HG03175 (cell line): Measurements from ENCODE around the gene TENM3.

Source experiments
- ATAC-seq: cut with Tn5 transposase; IDR thresholded peaks from one replicate; pipeline ENCODE4 v1.9.1; 2021; ENCODE audit warnings: mild to moderate bottlenecking, moderate library complexity; ENCODE audit not compliant: unreplicated experiment

Gene TENM3

GRCh38 chr4:182447767-182448280, 204.6 kb downstream of the TENM3 start:
- ATAC-seq, result no peak

- ATAC-seq, result peak; percentile 87
Measured at GRCh38 chr4:182448281-182449151, 205.3 kb downstream of the TENM3 start.

DNA sequence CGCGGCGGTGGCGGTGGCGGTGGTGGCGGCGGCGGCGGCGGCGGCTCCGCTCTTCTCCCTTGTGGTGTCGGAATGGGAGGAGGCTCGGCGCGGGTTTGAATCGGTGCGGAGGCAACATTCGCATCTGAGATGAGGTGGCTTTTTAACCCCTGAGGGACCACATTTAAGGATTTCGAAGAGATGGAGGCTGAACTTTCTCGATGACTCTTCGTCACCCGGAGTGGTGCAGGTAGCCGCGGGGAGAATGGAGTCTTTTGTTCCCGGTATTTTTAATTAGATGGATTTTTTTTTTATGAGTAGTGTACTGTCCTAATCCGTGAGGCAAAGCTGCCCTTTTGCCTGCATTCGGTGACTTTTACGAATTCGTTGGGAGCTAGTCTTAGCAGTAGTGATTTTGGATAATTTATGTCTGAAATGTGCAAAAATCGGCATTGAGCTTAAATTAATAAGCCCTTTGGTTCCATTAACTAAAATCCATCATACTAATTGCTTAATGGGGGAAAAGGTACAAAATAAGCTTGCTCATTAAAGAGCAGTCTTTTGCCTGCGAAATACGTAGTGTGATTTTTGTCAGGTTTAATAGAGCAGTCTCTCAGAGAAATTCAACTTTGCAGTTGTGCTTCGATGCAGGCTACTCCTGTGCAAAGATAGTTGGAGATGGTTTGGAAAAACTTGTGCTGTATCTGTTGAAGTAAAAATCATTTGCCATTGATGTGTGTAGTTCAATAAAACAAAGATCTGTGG, 206.2 kb downstream of the TENM3 start:
- no peak for ATAC-seq

- ATAC-seq, result no peak
Measured at GRCh38 chr4:182449930-182450439, 206.8 kb downstream of the TENM3 start.

GRCh38 chr4:182451441-182451840, 208.2 kb downstream of the TENM3 start:
- ATAC-seq, result no peak

GRCh38 chr4:182453830-182454229, 210.6 kb downstream of the TENM3 start:
- no peak for ATAC-seq

DNA sequence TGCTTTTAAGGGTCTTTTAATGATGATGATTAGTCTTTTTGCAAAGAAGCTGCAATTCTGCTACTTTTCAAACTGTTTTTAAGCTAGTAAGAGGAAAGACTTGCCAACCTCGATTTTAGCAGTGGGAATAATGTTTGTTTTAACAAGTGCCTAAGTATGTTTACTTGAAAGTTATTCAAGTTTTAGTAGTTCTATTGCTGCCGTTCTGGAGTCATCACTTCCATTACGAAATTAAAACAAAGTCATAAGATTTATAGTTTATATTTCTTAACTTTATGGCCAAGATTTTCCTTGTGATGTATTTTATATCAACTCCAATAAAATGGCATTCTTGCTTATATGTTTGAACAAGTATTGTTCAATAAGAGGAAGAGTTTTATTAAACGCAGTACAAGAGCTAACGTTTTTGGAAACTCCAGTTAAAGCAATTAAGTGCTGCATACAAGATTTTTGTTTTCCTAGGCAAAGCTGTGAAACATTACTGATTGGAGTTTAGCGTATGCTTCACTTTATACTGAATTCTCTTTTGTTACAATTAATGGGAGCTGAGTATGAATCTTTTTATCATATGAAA, 211.3 kb downstream of the TENM3 start:
- ATAC-seq, result no peak

- no peak for ATAC-seq
Measured at GRCh38 chr4:182465114-182465513, 221.9 kb downstream of the TENM3 start.

DNA sequence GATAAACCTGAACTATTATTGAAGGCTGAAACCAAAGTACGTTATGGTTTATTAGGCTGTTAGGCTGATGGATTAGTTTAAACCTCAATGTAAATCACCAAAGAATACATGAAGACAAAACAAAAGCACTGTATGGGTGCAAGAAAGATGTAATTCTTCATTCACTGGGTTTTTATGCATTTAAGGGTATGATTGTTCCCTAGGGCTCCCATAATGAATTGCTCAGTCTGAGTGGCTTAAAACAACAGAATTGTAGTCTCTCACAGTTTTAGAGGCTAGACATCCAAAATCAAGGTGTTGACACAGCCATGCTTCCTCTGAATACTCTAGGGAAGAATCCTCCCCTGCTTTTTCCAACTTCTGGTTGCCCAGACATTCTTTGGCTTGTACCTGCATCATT, 222.8 kb downstream of the TENM3 start:
- ATAC-seq, result no peak

GRCh38 chr4:182470215-182470614, 227.0 kb downstream of the TENM3 start:
- ATAC-seq, result no peak

DNA sequence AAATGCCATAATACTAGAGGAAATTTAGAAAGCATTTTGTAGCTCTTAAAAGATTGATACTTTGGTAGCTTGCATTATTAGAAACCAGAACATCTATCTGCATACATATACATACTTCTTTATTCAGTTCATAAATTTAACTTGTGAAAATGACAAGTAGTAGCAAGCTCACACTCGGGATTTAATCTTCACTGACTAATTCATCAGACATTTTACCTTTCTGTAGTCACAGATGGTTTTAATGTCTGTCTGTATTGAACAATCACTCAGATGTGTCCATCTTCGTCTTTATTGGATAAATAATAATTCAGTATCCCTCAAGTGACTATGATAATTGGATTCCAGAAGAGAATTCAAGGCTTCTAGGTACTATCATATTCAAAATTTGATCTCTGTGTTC, 232.3 kb downstream of the TENM3 start:
- no peak for ATAC-seq

DNA sequence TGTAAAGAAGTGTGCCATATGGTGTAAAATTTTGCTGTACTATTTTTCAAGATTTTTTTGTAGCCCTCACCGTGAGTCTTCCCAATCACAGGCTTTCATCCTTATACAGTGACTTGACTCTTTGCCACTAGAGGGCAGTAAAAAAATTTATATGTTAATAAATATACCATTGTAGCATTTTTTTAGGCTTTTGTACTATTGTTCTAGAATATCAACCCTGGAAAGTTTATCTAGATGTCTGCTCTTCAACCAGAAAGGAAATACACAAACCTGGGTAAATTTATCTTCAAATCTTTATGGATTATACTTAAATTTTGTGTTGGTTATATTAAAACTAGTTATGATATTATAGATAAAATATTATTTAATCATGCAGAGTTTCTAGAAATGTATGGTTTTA, 235.3 kb downstream of the TENM3 start:
- peak; percentile 79 for ATAC-seq

GRCh38 chr4:182483685-182484084, 240.5 kb downstream of the TENM3 start:
- no peak for ATAC-seq

DNA sequence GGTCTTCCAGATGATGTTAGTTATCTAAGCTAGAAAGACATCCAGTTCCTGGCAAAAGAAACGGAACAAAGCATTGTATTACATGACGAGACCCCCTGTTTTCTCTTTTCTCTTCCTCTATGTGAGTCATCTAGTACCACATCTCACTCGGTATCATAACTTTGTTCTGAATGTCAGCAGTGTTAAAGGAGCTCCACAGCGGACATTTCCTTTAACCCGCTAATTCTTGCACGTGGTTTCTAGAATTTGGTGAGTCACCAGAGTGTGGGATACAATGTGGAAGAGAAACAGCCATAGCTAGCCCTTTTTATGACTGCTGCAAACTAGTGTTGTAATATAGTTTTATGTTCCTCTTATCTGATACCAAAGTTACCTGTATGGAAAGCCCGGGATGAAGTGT, 243.7 kb downstream of the TENM3 start:
- ATAC-seq, result no peak

DNA sequence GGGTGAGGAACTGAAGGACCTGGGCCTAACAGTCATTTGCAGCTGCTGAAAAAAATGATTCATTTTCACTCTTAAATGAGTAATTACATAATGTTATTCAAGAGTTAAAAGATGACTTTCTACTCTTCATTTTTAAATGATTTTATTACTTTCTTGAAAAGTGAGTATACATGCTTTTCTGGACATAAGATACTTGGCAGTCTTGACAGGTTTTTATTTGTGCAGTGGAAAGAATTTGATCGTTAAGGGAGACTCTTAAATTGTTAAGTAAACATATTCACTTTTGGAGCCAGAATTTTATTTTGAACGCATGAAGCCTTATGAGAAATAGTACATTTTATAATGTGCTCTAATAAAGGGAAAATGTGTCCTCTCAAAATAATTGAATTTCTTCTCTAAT, 245.7 kb downstream of the TENM3 start:
- ATAC-seq, result no peak

DNA sequence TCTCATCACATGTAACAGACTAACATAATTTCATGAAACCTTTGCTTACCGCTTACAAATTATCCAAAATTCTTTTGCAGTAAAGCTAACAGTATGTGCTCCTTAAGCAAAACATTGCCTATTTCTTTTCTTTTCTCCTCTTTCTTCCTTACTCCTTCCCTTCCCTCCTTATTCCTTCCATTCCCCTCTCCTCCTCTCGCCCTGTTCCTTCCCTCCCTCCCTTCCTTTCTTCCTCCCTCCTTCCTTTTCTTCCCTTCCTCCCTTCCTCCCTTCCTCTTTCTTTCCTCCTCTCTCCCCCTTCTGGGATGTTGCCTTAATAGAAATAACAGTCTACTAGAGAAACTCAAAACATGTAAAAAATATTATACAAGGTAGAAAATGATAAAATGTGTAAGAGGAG, 246.4 kb downstream of the TENM3 start:
- no peak for ATAC-seq

- no peak for ATAC-seq
Measured at GRCh38 chr4:182491719-182492118, 248.5 kb downstream of the TENM3 start.

DNA sequence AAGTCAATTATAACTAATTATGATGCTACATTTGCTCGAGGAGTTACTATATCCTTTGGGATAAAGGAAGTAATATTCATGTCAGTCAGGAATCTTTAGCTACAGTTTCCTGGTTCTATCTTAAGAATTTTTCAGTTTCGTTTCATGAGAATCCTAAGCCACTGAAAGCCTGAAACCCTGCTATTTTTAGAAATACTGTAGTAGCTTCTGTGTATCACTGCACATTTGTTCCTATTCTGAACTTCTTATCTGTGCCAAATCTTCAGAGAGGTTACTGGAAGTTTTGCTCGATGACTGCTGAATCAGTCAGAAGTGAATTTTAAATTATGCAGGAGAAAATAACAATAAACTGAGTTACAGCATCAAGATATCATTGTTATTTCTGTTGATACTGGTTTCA, 249.2 kb downstream of the TENM3 start:
- ATAC-seq, result peak; percentile 58

DNA sequence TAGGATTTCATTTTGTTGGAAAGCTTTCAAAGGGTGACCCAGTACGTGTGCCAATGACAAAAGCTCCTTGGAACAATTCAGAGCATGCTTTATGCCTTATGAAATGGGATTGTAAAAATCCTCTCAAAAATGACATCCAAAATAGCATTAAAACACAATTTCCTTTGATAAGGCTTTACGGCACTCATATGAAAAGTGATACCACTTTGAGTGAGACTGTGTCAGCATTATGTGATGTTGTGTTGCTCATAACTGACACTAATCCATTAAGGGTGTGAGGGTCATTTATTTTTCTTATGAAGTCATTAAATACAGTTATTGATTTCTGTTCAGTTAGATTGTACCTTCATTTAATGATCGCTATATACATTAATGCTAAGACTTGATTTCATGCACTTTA, 250.2 kb downstream of the TENM3 start:
- ATAC-seq, result no peak

DNA sequence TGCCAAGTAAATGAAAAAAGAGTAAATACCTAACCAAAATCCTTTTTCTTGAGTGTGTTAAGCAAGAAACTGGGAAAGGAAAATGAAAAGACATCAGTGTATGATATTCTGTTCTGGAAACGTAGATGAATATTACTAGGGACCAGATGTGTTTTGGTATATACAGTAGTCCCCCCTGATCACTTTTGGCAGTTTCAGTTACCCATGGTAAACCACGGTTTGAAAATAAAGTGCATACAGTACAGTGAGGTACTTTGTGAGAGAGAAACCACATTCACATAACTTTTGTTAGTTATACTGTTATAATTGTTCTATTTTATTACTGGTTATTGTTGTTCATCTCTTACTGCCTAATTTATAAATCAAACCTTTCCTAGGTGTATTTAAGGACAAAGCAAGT, 250.9 kb downstream of the TENM3 start:
- ATAC-seq, result no peak

DNA sequence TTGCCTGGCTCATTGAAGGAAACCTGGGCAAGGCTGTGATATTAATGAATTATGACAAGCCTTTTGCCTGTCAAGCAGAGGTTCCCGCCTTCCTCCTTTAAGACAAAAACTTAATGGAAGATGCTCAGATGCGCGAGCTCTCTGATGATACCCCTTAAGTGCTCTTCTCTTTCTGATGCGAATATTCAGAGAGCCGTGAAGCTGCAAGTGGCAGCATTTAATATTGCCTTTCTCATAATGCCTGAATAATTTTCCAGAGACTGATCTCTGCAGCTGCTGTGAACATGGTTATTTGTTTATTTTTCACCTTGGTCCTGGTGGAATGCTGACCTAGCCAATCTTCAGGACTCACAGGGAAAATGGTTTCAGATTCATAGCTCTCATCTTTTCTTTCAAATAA, 251.8 kb downstream of the TENM3 start:
- no peak for ATAC-seq
